ENCODE measurements around the gene MYO9B.

MYO9B gene

DNA sequence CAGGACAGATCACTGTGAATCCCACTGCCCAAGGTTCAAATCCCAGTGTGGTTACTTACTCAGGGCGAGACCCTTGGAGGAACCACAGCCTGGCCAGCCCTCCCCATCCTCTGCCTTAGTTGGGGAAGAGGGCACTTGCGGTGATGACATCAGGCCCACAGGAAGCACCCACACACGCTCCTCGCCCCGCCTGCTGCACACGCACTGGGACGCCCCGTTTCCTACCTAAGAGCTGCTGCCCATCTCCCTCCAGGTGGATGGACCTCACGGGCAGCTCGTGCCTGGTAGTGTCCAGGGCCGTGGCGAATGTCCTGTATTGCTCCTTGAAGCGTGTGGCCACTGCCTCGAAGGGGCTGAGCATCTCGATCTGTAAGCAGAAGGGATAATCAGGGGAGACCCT, 19.9 kb upstream of the MYO9B start:
- Mint-ChIP-seq H3K27ac (no peak overlapping the region), H3K9me3 (no peaks in the 10 kb centered on the region), H3K4me3 (no peak overlapping the region), H3K36me3 (ENCODE audit: low read depth) (peaks cover 34% of the 10 kb centered on the region), H3K4me1 (no peaks in the 10 kb centered on the region), H3K27me3 (ENCODE audit: low read depth) (no peaks in the 10 kb centered on the region)
- TF ChIP-seq, protein P1, sequence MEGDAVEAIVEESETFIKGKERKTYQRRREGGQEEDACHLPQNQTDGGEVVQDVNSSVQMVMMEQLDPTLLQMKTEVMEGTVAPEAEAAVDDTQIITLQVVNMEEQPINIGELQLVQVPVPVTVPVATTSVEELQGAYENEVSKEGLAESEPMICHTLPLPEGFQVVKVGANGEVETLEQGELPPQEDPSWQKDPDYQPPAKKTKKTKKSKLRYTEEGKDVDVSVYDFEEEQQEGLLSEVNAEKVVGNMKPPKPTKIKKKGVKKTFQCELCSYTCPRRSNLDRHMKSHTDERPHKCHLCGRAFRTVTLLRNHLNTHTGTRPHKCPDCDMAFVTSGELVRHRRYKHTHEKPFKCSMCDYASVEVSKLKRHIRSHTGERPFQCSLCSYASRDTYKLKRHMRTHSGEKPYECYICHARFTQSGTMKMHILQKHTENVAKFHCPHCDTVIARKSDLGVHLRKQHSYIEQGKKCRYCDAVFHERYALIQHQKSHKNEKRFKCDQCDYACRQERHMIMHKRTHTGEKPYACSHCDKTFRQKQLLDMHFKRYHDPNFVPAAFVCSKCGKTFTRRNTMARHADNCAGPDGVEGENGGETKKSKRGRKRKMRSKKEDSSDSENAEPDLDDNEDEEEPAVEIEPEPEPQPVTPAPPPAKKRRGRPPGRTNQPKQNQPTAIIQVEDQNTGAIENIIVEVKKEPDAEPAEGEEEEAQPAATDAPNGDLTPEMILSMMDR (IDR thresholded peaks at IDR 0.05; ENCODE audit: unreplicated experiment in 3 of 3): no peak

DNA sequence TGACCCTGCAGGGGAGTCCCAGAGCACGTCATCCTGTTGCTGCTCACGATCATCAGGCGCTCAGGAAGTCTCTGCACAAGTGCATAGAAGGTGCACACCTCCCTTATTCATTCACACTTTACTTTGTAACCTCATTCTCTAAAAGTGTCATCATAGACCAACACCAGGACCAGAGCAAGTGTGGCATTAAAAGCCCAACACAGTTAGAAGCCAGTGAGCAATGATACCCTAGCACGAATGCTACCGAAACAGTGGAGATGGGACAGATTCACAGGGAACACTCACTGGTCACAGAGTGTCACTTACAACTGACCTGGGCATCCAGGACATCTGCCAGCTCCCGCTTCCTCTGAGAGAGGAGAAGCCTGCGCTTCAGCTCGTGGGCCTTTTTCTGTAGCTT, 17.3 kb upstream of the MYO9B start:
- H3K4me1 Mint-ChIP-seq: no peaks in the 10 kb centered on the region
- H3K4me3 Mint-ChIP-seq: no peak overlapping the region
- H3K27ac Mint-ChIP-seq: no peak overlapping the region
- TF ChIP-seq, protein P1 (IDR thresholded peaks at IDR 0.05; ENCODE audit: unreplicated experiment in 3 of 3): no peak
- no peaks in the 10 kb centered on the region for H3K9me3 Mint-ChIP-seq
- H3K36me3 Mint-ChIP-seq (ENCODE audit: low read depth): peaks cover 20% of the 10 kb centered on the region
- no peaks in the 10 kb centered on the region for H3K27me3 Mint-ChIP-seq (ENCODE audit: low read depth)

DNA sequence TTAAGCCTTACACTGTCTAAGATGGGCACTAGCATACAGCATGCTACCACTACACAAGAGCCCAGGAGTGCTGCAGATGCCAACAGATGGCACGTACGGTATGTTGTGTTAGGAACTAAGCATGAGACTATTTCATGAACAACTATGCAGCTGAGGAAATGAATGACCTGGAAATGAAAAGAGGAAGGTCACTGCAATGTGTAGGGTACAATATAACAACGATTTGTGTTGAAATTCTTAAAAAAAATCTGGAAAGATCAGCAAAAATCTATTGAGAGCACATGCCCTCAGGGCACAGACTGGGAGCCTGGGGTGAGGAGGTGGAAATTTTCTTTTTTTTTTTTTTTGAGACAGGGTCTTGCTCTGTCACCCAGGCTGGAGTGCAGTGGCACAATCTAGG, 14.8 kb upstream of the MYO9B start:
- Mint-ChIP-seq H3K4me1 (no peaks in the 10 kb centered on the region), H3K27me3 (ENCODE audit: low read depth) (no peaks in the 10 kb centered on the region), H3K27ac (no peak overlapping the region), H3K9me3 (no peaks in the 10 kb centered on the region), H3K36me3 (ENCODE audit: low read depth) (peaks cover 37% of the 10 kb centered on the region), H3K4me3 (no peak overlapping the region)
- TF ChIP-seq, protein P1 (IDR thresholded peaks at IDR 0.05; ENCODE audit: unreplicated experiment in 3 of 3): no peak

DNA sequence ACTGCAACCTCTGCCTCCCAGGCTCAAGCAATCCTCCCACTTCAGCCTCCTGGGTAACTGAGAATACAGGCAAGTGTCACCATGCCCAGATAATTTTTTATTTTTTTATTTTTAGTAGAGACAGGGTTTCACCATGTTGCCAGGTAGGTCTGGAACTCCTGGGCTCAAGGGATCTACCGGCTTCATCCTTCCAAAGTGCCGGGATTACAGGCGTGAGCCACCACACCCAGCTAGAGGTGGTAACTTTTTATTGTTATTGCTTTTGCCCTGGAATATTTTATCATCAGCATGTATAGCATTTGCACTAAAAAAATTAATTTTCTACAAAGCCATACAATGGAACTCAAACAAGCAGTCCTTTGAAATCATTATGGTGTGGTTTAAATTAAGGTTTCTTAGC, 14.4 kb upstream of the MYO9B start:
- no peaks in the 10 kb centered on the region for H3K4me1 Mint-ChIP-seq
- peaks cover 36% of the 10 kb centered on the region for H3K36me3 Mint-ChIP-seq (ENCODE audit: low read depth)
- TF ChIP-seq, protein P1 (IDR thresholded peaks at IDR 0.05; ENCODE audit: unreplicated experiment in 3 of 3): no peak
- no peak overlapping the region for H3K27ac Mint-ChIP-seq
- H3K9me3 Mint-ChIP-seq: no peaks in the 10 kb centered on the region
- H3K4me3 Mint-ChIP-seq: no peak overlapping the region
- H3K27me3 Mint-ChIP-seq (ENCODE audit: low read depth): no peaks in the 10 kb centered on the region

DNA sequence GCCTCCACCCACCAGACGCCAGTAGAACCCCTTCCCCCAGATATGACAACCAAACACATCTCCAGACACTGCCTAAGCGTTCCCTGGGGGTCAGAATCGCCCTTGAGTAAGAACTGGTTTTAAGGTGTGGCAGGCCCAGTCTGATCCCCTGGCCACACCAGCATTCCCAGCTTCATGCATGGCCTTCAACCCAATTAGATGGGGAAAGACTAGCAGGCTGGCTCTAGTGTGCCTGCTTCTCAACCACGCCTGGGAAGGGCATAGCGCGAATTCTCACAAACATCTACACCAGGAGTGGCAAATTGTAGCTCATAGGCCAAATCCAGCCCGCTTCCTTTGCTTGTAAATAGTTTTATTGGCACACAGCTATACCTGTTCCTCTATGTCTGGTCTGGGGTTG, 13.9 kb upstream of the MYO9B start:
- Mint-ChIP-seq H3K36me3 (ENCODE audit: low read depth) (peaks cover 37% of the 10 kb centered on the region), H3K27me3 (ENCODE audit: low read depth) (no peaks in the 10 kb centered on the region), H3K4me3 (no peak overlapping the region), H3K27ac (no peak overlapping the region), H3K4me1 (no peaks in the 10 kb centered on the region), H3K9me3 (no peaks in the 10 kb centered on the region)
- TF ChIP-seq, protein P1 (IDR thresholded peaks at IDR 0.05; ENCODE audit: unreplicated experiment in 3 of 3): no peak

DNA sequence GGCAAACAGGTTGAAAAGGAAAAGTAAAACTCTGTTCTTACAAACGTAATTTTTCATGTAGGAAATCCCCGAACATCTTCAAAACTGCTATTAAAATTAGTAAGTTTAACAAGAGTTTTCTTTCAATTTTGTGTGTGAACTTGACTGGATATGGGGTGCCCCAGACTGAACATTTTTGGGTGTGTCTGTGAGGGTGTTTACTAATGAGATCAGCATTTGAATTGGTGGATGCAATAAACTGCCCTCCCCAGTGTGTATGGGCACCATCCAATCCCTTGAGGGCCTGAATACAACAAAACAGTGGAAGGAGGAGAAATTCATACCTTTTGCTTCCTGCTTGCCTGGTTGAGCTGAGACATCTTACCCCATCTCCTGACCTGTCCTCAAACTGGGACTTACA, 12.1 kb upstream of the MYO9B start:
- H3K4me3 Mint-ChIP-seq: no peak overlapping the region
- no peaks in the 10 kb centered on the region for H3K27me3 Mint-ChIP-seq (ENCODE audit: low read depth)
- peaks cover 8% of the 10 kb centered on the region for H3K4me1 Mint-ChIP-seq
- TF ChIP-seq, protein P1 (IDR thresholded peaks at IDR 0.05; ENCODE audit: unreplicated experiment in 3 of 3): no peak
- H3K9me3 Mint-ChIP-seq: no peaks in the 10 kb centered on the region
- no peak overlapping the region for H3K27ac Mint-ChIP-seq
- H3K36me3 Mint-ChIP-seq (ENCODE audit: low read depth): peaks cover 37% of the 10 kb centered on the region

Measured in nephron (organoid).